DND-41 (cell line): ENCODE measurements around the gene LYL1.

Experiments used
- ATAC-seq: fragments of 200-7000 bp; cut with Tn5 transposase; 3 replicates; pipeline ENCODE4 v1.9.1; 2021; ENCODE audit warnings: low read depth; ENCODE audit not compliant: insufficient read depth
- DNase-seq: peaks from one replicate; pipeline ENCODE4 v3.0.0-alpha.2; 2020
- H2AFZ ChIP-seq: 2 replicates; pipeline ENCODE4 v1.6.0; 2012; ENCODE audit warnings: low read depth, low read length
- H3K27ac ChIP-seq: 2 replicates; pipeline ENCODE4 v1.5.1; 2012; ENCODE audit warnings: low read length, inconsistent platforms
- H3K27me3 ChIP-seq: fragments of 200-600 bp; sonication (generic); 2 replicates; pipeline ENCODE4 v1.6.0; 2012; ENCODE audit warnings: low read length, mild to moderate bottlenecking, inconsistent platforms; ENCODE audit not compliant: insufficient read depth, poor library complexity
- H3K36me3 ChIP-seq: 2 replicates; pipeline ENCODE4 v1.5.1; 2012; ENCODE audit warnings: low read length, inconsistent platforms; ENCODE audit not compliant: insufficient read depth
- H3K4me1 ChIP-seq: 2 replicates; pipeline ENCODE4 v1.5.1; 2012; ENCODE audit warnings: mild to moderate bottlenecking, low read length; ENCODE audit not compliant: insufficient read depth
- H3K4me2 ChIP-seq: 2 replicates; pipeline ENCODE4 v1.6.0; 2012; ENCODE audit warnings: mild to moderate bottlenecking, moderate library complexity, low read length, inconsistent platforms; ENCODE audit not compliant: insufficient read depth
- H3K4me3 ChIP-seq, 2 experiments: fragments of 200-600 bp in 1 of 2; shearing (Covaris generic) in 1 of 2; 2 replicates each; pipeline ENCODE4 v1.5.1; 2012 to 2016; ENCODE audit warnings: inconsistent platforms in 2 of 2, low read length in 2 of 2, mild to moderate bottlenecking in 2 of 2, low read depth in 1 of 2, moderate library complexity in 1 of 2
- H3K79me2 ChIP-seq: 2 replicates; pipeline ENCODE4 v1.6.0; 2012; ENCODE audit warnings: low read length, inconsistent platforms; ENCODE audit not compliant: insufficient read depth
- H3K9ac ChIP-seq: 2 replicates; pipeline ENCODE4 v1.6.0; 2012; ENCODE audit warnings: low read depth, mild to moderate bottlenecking, inconsistent platforms, low read length, moderate library complexity
- H3K9me3 ChIP-seq: 2 replicates; pipeline ENCODE4 v1.5.1; 2012; ENCODE audit warnings: low read length, moderate library complexity, mild to moderate bottlenecking, inconsistent platforms; ENCODE audit not compliant: insufficient read depth, severe bottlenecking
- H4K20me1 ChIP-seq: 2 replicates; pipeline ENCODE4 v1.6.0; 2012; ENCODE audit warnings: low read length; ENCODE audit not compliant: insufficient read depth
- CTCF ChIP-seq: IDR thresholded peaks from 2 replicates; pipeline ENCODE4 v1.5.1; 2012; ENCODE audit warnings: borderline replicate concordance, low read length, moderate library complexity, mild to moderate bottlenecking; ENCODE audit not compliant: poor library complexity, severe bottlenecking; ENCODE audit errors: extremely low read depth
- EZH2 ChIP-seq: IDR thresholded peaks from 3 replicates; pipeline ENCODE4 v1.6.1; 2012; ENCODE audit warnings: borderline replicate concordance, low read depth, mild to moderate bottlenecking, moderate library complexity, low read length, inconsistent platforms; ENCODE audit not compliant: severe bottlenecking

Gene LYL1

GRCh38 chr19:13104848-13105711 is 2.4 kb upstream of the LYL1 start:
- no peak overlapping the region for H3K9ac ChIP-seq
- H3K27me3 ChIP-seq, result peaks cover 9% of the 10 kb centered on the region
- no peak overlapping the region for H3K27ac ChIP-seq
- H4K20me1 ChIP-seq, result no peaks in the 10 kb centered on the region
- H3K36me3 ChIP-seq, result peaks cover 19% of the 10 kb centered on the region
- no peak overlapping the region for H3K4me3 ChIP-seq
- ATAC-seq (no peak), DNase-seq (no peak)
- TF ChIP-seq CTCF, result no peak
- TF ChIP-seq EZH2, result no peak
- no peak overlapping the region for H3K4me2 ChIP-seq
- no peaks in the 10 kb centered on the region for H3K79me2 ChIP-seq
- H3K4me1 ChIP-seq, result peaks cover 18% of the 10 kb centered on the region
- no peak overlapping the region for H2AFZ ChIP-seq
- H3K9me3 ChIP-seq, result no peaks in the 10 kb centered on the region

- no peak overlapping the region for H2AFZ ChIP-seq
- no peak overlapping the region for H3K4me3 ChIP-seq
- H3K4me1 ChIP-seq, result peaks cover 25% of the 10 kb centered on the region
- H3K9ac ChIP-seq, result no peak overlapping the region
- no peak overlapping the region for H3K4me2 ChIP-seq
- H3K36me3 ChIP-seq, result peaks cover 12% of the 10 kb centered on the region
- peak; percentile 53 for DNase-seq
- H3K9me3 ChIP-seq, result no peaks in the 10 kb centered on the region
- ATAC-seq, result peak; percentile 35; the same call in 2 of the 3 replicates
- no peaks in the 10 kb centered on the region for H4K20me1 ChIP-seq
- no peak for TF ChIP-seq EZH2
- TF ChIP-seq CTCF, result peak; percentile 66
- H3K27ac ChIP-seq, result no peak overlapping the region
- H3K79me2 ChIP-seq, result no peaks in the 10 kb centered on the region
- H3K27me3 ChIP-seq, result peaks cover 9% of the 10 kb centered on the region
These were observed 1.7 kb upstream of the LYL1 start for GRCh38 chr19:13104360-13104847.

- H3K27ac ChIP-seq, result no peak overlapping the region
- H2AFZ ChIP-seq, result no peak overlapping the region
- H3K4me2 ChIP-seq, result no peak overlapping the region
- H3K4me1 ChIP-seq, result peaks cover 31% of the 10 kb centered on the region
- DNase-seq, result no peak
- no peaks in the 10 kb centered on the region for H4K20me1 ChIP-seq
- peaks cover 9% of the 10 kb centered on the region for H3K27me3 ChIP-seq
- no peak overlapping the region for H3K9ac ChIP-seq
- H3K36me3 ChIP-seq, result peaks cover 6% of the 10 kb centered on the region
- no peak; the same call in 2 of the 3 replicates for ATAC-seq
- H3K4me3 ChIP-seq, result no peak overlapping the region
- no peaks in the 10 kb centered on the region for H3K79me2 ChIP-seq
- TF ChIP-seq EZH2, result no peak
- TF ChIP-seq CTCF, result no peak
- H3K9me3 ChIP-seq, result no peaks in the 10 kb centered on the region
These were observed 1.1 kb upstream of the LYL1 start for GRCh38 chr19:13103581-13104359.
